HEK293 (cell line): Measurements from ENCODE around the gene EFCAB5.

Experiments used
- BCL6B ChIP-seq: fragments of 450-650 bp; formaldehyde crosslinking; IDR thresholded peaks from 2 replicates; pipeline ENCODE4 v1.5.1; 2017; ENCODE audit warnings: missing biosample characterization, missing genetic modification characterization
- CTCF ChIP-seq: fragments of 450-650 bp; formaldehyde crosslinking; IDR thresholded peaks from 2 replicates; pipeline ENCODE4 v1.5.1; 2016; ENCODE audit warnings: missing biosample characterization, missing genetic modification characterization
- FEZF1 ChIP-seq: fragments of 450-650 bp; formaldehyde crosslinking; IDR thresholded peaks from 2 replicates; pipeline ENCODE4 v1.5.1; 2016; ENCODE audit warnings: missing biosample characterization, missing genetic modification characterization
- GLI2 ChIP-seq: fragments of 450-650 bp; formaldehyde crosslinking; IDR thresholded peaks from 2 replicates; pipeline ENCODE4; 2017; ENCODE audit warnings: missing biosample characterization, missing genetic modification characterization, low read depth, borderline replicate concordance
- GLIS1 ChIP-seq: fragments of 450-650 bp; formaldehyde crosslinking; IDR thresholded peaks from 2 replicates; pipeline ENCODE4 v1.5.1; 2016; ENCODE audit warnings: missing biosample characterization, missing genetic modification characterization
- INSM2 ChIP-seq: fragments of 450-650 bp; formaldehyde crosslinking; IDR thresholded peaks from 2 replicates; pipeline ENCODE4 v1.5.1; 2016; ENCODE audit warnings: missing biosample characterization, missing genetic modification characterization
- KLF1 ChIP-seq: fragments of 450-650 bp; formaldehyde crosslinking; IDR thresholded peaks from 2 replicates; pipeline ENCODE4 v1.5.1; 2016; ENCODE audit warnings: missing biosample characterization, missing genetic modification characterization
- KLF7 ChIP-seq: fragments of 450-650 bp; formaldehyde crosslinking; IDR thresholded peaks from 2 replicates; pipeline ENCODE4 v1.5.1; 2016; ENCODE audit warnings: missing biosample characterization, missing genetic modification characterization, borderline replicate concordance
- MYNN ChIP-seq: fragments of 450-650 bp; formaldehyde crosslinking; IDR thresholded peaks from 2 replicates; pipeline ENCODE4 v1.5.1; 2016; ENCODE audit warnings: missing biosample characterization, missing genetic modification characterization, borderline replicate concordance
- OSR2 ChIP-seq: fragments of 450-650 bp; formaldehyde crosslinking; IDR thresholded peaks from 2 replicates; pipeline ENCODE4 v1.5.1; 2016; ENCODE audit warnings: missing biosample characterization, missing genetic modification characterization
- OVOL3 ChIP-seq: fragments of 450-650 bp; formaldehyde crosslinking; IDR thresholded peaks from 2 replicates; pipeline ENCODE4 v1.5.1; 2016; ENCODE audit warnings: missing biosample characterization, missing genetic modification characterization
- YY2 ChIP-seq: fragments of 450-650 bp; formaldehyde crosslinking; IDR thresholded peaks from 2 replicates; pipeline ENCODE4 v1.5.1; 2016; ENCODE audit warnings: missing biosample characterization, missing genetic modification characterization
- ZBTB10 ChIP-seq: fragments of 450-650 bp; formaldehyde crosslinking; IDR thresholded peaks from 2 replicates; pipeline ENCODE4 v1.5.1; 2016; ENCODE audit warnings: missing biosample characterization, missing genetic modification characterization
- ZFHX2 ChIP-seq: fragments of 450-650 bp; formaldehyde crosslinking; conservative IDR thresholded peaks from 2 replicates; pipeline ENCODE4 v1.5.1; 2016; ENCODE audit warnings: missing biosample characterization, missing genetic modification characterization
- ZNF114 ChIP-seq: fragments of 450-650 bp; formaldehyde crosslinking; IDR thresholded peaks from 2 replicates; pipeline ENCODE4 v1.5.0; 2017; ENCODE audit warnings: missing biosample characterization, missing genetic modification characterization
- ZNF174 ChIP-seq: fragments of 450-650 bp; formaldehyde crosslinking; IDR thresholded peaks from 2 replicates; pipeline ENCODE4 v1.5.0; 2017; ENCODE audit warnings: missing biosample characterization, mild to moderate bottlenecking, missing genetic modification characterization
- ZNF2 ChIP-seq: fragments of 450-650 bp; formaldehyde crosslinking; IDR thresholded peaks from 2 replicates; pipeline ENCODE4 v1.5.1; 2016; ENCODE audit warnings: missing biosample characterization, missing genetic modification characterization
- ZNF341 ChIP-seq: fragments of 450-650 bp; formaldehyde crosslinking; IDR thresholded peaks from 2 replicates; pipeline ENCODE4; 2016; ENCODE audit warnings: low read depth, missing biosample characterization, missing genetic modification characterization
- ZNF416 ChIP-seq: fragments of 450-650 bp; formaldehyde crosslinking; IDR thresholded peaks from 2 replicates; pipeline ENCODE4 v1.5.1; 2016; ENCODE audit warnings: missing biosample characterization, missing genetic modification characterization
- ZNF426 ChIP-seq: fragments of 450-650 bp; formaldehyde crosslinking; IDR thresholded peaks from 2 replicates; pipeline ENCODE4 v1.5.1; 2017; ENCODE audit warnings: missing biosample characterization, missing genetic modification characterization, mild to moderate bottlenecking, inconsistent platforms, moderate library complexity
- ZNF510 ChIP-seq: fragments of 450-650 bp; formaldehyde crosslinking; IDR thresholded peaks from 2 replicates; pipeline ENCODE4 v1.5.1; 2018; ENCODE audit warnings: mild to moderate bottlenecking, missing genetic modification characterization, missing biosample characterization; ENCODE audit not compliant: insufficient replicate concordance
- ZNF514 ChIP-seq: fragments of 450-650 bp; formaldehyde crosslinking; IDR thresholded peaks from 2 replicates; pipeline ENCODE4 v1.5.1; 2016; ENCODE audit warnings: missing biosample characterization, missing genetic modification characterization
- ZNF626 ChIP-seq: fragments of 450-650 bp; sonication (Bioruptor Pico); formaldehyde crosslinking; IDR thresholded peaks from 2 replicates; pipeline ENCODE4 v1.5.1; 2018; ENCODE audit warnings: missing biosample characterization, missing genetic modification characterization, inconsistent platforms
- ZNF654 ChIP-seq: fragments of 450-650 bp; formaldehyde crosslinking; IDR thresholded peaks from 2 replicates; pipeline ENCODE4 v1.5.1; 2016; ENCODE audit warnings: low read depth, missing biosample characterization, missing genetic modification characterization
- ZNF704 ChIP-seq: fragments of 450-650 bp; formaldehyde crosslinking; IDR thresholded peaks from 2 replicates; pipeline ENCODE4 v1.5.1; 2016; ENCODE audit warnings: missing biosample characterization, missing genetic modification characterization
- ZSCAN18 ChIP-seq: fragments of 450-650 bp; formaldehyde crosslinking; IDR thresholded peaks from 2 replicates; pipeline ENCODE4 v1.5.1; 2016; ENCODE audit warnings: missing biosample characterization, missing genetic modification characterization
- ZSCAN30 ChIP-seq: fragments of 450-650 bp; IDR thresholded peaks from 2 replicates; pipeline ENCODE4 v1.5.1; 2018; ENCODE audit warnings: missing biosample characterization, mild to moderate bottlenecking, missing genetic modification characterization, moderate library complexity
- TF ChIP-seq, protein P1 (sequence below): fragments of 450-650 bp; IDR thresholded peaks from 2 replicates; pipeline ENCODE4 v1.5.1; 2018; ENCODE audit warnings: missing biosample characterization, mild to moderate bottlenecking, missing genetic modification characterization

Gene EFCAB5

DNA sequence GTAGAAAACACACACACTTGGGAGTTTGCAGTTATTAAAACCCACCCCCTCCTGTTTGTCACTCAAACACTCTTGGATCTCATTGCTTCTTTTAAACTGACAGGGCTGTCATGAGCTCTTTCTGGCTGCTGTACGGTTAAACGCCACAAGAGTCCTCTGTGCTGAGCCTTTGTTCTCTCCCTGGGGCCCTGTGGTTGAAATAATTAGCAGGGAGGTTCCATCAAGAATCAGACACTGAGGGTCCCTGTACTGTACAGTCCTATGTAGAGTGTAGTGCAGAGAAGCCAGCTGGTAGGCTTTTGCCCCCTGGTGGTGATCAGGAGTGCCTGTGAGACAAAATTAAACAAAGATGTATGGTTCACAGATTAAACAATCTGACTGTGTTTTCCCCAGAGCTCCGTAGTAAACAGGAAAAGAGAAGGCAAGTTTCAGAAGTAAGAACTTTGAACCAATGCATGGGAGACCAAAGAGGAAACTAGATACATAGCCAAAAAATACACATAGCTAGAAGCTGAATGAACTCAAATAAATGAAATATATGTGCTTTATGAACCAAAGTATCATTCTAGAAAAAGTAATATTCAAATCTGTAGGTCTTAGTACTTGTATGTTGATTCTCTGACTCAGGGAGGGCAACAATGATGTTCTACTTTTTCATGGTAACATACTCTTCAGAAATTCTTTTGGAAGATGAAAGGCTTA, 10.1 kb upstream of the EFCAB5 start (continued):
- no peak for TF ChIP-seq ZBTB10
- no peak for TF ChIP-seq ZSCAN18 (tag by site-specific recombination)
- peak; percentile 99 for TF ChIP-seq ZSCAN30 (tag by site-specific recombination)
- TF ChIP-seq YY2 (tag by site-specific recombination): no peak
- peak; percentile 23; the same call in 1 of the 2 replicates for TF ChIP-seq MYNN (tag by site-specific recombination)
- no peak for TF ChIP-seq GLI2
- TF ChIP-seq ZNF426 (tag by site-specific recombination): no peak
- peak; percentile 49 for TF ChIP-seq GLIS1 (tag by site-specific recombination)
- no peak for TF ChIP-seq ZNF626 (tag by site-specific recombination)
- TF ChIP-seq ZNF114: no peak
- no peak for TF ChIP-seq FEZF1 (tag by site-specific recombination)
- no peak for TF ChIP-seq KLF1
- no peak for TF ChIP-seq ZNF704 (tag by site-specific recombination)
- TF ChIP-seq ZNF654 (tag by site-specific recombination): peak; percentile 71
- TF ChIP-seq CTCF (tag by site-specific recombination): peak; percentile 83
- TF ChIP-seq OVOL3 (tag by site-specific recombination): no peak
- TF ChIP-seq KLF7: no peak
- no peak for TF ChIP-seq ZNF416 (tag by site-specific recombination)
- peak; percentile 29; the same call in 1 of the 2 replicates for TF ChIP-seq OSR2 (tag by site-specific recombination)
- TF ChIP-seq INSM2 (tag by site-specific recombination): no peak
- no peak for TF ChIP-seq BCL6B (tag by site-specific recombination)
- no peak for TF ChIP-seq ZFHX2 (tag by site-specific recombination)
- no peak for TF ChIP-seq ZNF174 (tag by site-specific recombination)
- TF ChIP-seq ZNF2: peak; percentile 73
- TF ChIP-seq ZNF341 (tag by site-specific recombination): 0 out of 2 replicates have a peak, but pooled peaks have one; percentile 30
- TF ChIP-seq, protein P1, sequence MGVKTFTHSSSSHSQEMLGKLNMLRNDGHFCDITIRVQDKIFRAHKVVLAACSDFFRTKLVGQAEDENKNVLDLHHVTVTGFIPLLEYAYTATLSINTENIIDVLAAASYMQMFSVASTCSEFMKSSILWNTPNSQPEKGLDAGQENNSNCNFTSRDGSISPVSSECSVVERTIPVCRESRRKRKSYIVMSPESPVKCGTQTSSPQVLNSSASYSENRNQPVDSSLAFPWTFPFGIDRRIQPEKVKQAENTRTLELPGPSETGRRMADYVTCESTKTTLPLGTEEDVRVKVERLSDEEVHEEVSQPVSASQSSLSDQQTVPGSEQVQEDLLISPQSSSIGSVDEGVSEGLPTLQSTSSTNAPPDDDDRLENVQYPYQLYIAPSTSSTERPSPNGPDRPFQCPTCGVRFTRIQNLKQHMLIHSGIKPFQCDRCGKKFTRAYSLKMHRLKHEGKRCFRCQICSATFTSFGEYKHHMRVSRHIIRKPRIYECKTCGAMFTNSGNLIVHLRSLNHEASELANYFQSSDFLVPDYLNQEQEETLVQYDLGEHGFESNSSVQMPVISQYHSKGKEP (tag by site-specific recombination): 0 out of 2 replicates have a peak, but pooled peaks have one; percentile 41
- no peak for TF ChIP-seq ZNF514
- no peak for TF ChIP-seq ZNF510 (tag by site-specific recombination)
